ENCODE results near the gene SLC26A3. TPM values are rescaled to one million over a fixed set of nuclear protein-coding genes. Genes with fewer than 3 reads are reported as not detected.
"Not testable (repeated sequence)": the region's sequence is repeated elsewhere in the genome, so short reads cannot be mapped to it uniquely, and the experiment has no call there.

The SLC26A3 gene
- 10 to 100 TPM in 1 of 4 donors, not detected in 3; 12.7 TPM for total RNA-seq

DNA sequence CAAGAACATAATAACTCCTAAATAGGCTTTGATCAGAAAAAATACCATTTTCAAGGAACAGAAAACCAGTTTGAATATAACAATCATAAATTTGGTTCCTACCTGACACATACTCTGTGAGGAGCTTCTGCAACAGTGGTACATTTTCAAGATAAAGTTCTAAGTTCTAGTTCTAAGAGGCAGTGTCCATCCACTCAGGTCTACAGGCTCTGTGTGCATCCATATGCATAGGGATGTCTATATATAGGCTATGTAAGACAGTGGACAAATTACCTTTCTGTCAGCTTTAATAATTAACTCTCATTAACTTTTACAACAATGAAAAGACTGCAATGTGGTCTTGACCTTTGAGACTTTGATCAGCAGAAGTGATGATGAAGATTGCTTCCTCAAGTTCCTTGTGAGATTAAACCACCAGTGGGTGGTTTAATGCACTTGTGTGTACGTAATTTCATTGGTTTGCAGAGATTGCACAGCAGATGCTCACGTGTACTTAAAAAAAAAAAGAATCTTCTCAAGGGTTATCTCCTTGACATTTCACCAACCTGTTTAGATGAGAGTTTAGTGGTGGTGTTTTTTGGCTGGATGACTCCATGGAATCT lies at the start of gene SLC26A3:
TSS of gene SLC26A3 (minus strand) at position 215 of the 602 bp plus-strand sequence. CDS start 8,714 bp downstream, outside the sequence.
- intact Hi-C loops (cut with DNase I; ENCODE audit: low total_unique reads): no loop called here

DNA sequence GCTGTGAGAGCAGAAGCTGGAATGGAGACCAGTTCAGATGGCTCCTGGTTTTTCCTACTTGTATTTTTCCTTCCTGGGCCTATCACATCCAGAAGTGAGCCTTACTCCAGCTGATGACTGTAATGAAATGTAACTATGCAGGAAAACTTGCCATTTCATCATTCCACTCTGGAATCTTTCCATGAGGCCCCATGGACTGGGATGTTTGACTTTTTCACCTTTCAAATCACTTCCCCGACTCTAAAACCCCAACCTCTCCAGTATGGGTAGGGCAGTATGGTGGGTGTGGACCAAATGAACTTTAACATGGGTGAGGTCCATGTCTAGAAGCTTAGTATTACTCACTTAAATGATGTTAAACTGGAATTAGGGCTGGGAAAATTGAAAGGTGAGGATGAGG lies 47.6 kb upstream of the SLC26A3 start:
- no peak for TF ChIP-seq POLR2A (IDR thresholded peaks at IDR 0.05)
- TF ChIP-seq, protein P1, sequence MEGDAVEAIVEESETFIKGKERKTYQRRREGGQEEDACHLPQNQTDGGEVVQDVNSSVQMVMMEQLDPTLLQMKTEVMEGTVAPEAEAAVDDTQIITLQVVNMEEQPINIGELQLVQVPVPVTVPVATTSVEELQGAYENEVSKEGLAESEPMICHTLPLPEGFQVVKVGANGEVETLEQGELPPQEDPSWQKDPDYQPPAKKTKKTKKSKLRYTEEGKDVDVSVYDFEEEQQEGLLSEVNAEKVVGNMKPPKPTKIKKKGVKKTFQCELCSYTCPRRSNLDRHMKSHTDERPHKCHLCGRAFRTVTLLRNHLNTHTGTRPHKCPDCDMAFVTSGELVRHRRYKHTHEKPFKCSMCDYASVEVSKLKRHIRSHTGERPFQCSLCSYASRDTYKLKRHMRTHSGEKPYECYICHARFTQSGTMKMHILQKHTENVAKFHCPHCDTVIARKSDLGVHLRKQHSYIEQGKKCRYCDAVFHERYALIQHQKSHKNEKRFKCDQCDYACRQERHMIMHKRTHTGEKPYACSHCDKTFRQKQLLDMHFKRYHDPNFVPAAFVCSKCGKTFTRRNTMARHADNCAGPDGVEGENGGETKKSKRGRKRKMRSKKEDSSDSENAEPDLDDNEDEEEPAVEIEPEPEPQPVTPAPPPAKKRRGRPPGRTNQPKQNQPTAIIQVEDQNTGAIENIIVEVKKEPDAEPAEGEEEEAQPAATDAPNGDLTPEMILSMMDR (IDR thresholded peaks at IDR 0.05 in 4 of 5, conservative IDR thresholded peaks at IDR 0.05 in 1 of 5): no peak
- intact Hi-C loops (cut with DNase I; ENCODE audit: low total_unique reads) (no loop called here), in situ Hi-C loops (cut with MboI; ENCODE audit: low sequenced_read_pairs in 4 of 4) (loop anchor here in 3 of 4 donors (25.0 kb wide), 3 partner anchors 287 to 388 kb away; partner anchors contain the start of genes LAMB4 (in 2 of the 3) and GPR22 (in 1 of the 3))
- Histone ChIP-seq H3K36me3 (no peaks in the 10 kb centered on the region), H3K4me3 (no peak overlapping the region), H3K27me3 (no peaks in the 10 kb centered on the region), H3K4me1 (peaks cover 4 to 14% of the 10 kb centered on the region in 2 donors), H3K9me3 (no peaks in the 10 kb centered on the region), H3K27ac (no peak overlapping the region)
- DNase-seq (no peak), ATAC-seq (no peak)

More for the DNA sequence above, at the start of gene SLC26A3:
- H3K36me3 ChIP-seq: no peaks in the 10 kb centered on the region
- in situ Hi-C loops (cut with MboI; ENCODE audit: low sequenced_read_pairs in 4 of 4): no loop called here
- TF ChIP-seq, protein P1 (IDR thresholded peaks at IDR 0.05 in 4 of 5, conservative IDR thresholded peaks at IDR 0.05 in 1 of 5): no peak
- no peak for TF ChIP-seq POLR2A (IDR thresholded peaks at IDR 0.05)
- no peak for DNase-seq
- ATAC-seq: no peak
- H3K9me3 ChIP-seq: no peaks in the 10 kb centered on the region
- no peak within 1 kb of the TSS for H3K4me3 ChIP-seq
- no peak within 1 kb of the TSS for H3K27ac ChIP-seq
- H3K27me3 ChIP-seq: no peaks in the 10 kb centered on the region
- no peaks in the 10 kb centered on the region for H3K4me1 ChIP-seq

DNA sequence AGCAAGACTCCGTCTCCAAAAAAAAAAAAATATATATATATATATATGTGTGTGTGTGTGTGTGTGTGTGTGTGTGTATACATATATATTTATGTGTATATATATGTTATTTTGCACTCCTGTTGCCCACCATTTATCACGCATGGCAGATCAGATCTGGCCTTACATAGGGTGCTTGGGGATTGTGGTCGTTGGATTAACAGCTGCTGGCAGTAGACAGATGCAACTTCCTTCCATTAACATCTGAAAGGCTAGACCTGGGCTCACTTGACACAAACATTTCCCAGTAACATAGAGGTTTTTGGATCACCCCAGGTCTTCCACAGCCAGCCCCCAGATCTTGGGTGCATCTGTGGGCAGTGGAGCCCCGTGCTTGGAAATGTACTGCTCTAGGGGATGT lies 47.2 kb upstream of the SLC26A3 start:
- no peak overlapping the region for H3K4me3 ChIP-seq
- no peaks in the 10 kb centered on the region for H3K27me3 ChIP-seq
- intact Hi-C loops (cut with DNase I; ENCODE audit: low total_unique reads): no loop called here
- ATAC-seq: no peak
- no peaks in the 10 kb centered on the region for H3K9me3 ChIP-seq
- TF ChIP-seq, protein P1 (IDR thresholded peaks at IDR 0.05 in 4 of 5, conservative IDR thresholded peaks at IDR 0.05 in 1 of 5): no peak
- TF ChIP-seq POLR2A (IDR thresholded peaks at IDR 0.05): no peak
- in situ Hi-C loops (cut with MboI; ENCODE audit: low sequenced_read_pairs in 4 of 4): loop anchor here in 3 of 4 donors (25.0 kb wide), 3 partner anchors 287 to 388 kb away; partner anchors contain the start of genes LAMB4 (in 2 of the 3) and GPR22 (in 1 of the 3)
- H3K27ac ChIP-seq: no peak overlapping the region
- no peaks in the 10 kb centered on the region for H3K36me3 ChIP-seq
- H3K4me1 ChIP-seq: peaks cover 8 to 18% of the 10 kb centered on the region in 2 donors
- DNase-seq: no peak

DNA sequence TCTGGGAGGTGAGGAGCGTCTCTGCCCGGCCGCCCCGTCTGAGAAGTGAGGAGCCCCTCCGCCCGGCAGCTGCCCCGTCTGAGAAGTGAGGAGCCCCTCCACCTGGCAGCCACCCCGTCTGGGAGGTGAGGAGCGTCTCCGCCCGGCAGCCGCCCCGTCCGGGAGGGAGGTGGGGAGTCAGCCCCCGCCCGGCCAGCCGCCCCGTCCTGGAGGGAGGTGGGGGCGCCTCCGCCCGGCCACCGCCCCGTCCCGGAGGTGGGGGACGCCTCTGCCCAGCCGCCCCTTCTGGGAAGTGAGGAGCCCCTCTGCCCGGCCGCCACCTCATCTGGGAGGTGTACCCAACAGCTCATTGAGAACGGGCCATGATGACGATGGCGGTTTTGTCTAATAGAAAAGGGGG lies 45.2 kb upstream of the SLC26A3 start:
- ATAC-seq; H3K27me3 ChIP-seq; H3K27ac ChIP-seq; H3K4me3 ChIP-seq; DNase-seq; H3K9me3 ChIP-seq; intact Hi-C loops (cut with DNase I; ENCODE audit: low total_unique reads); in situ Hi-C loops (cut with MboI; ENCODE audit: low sequenced_read_pairs in 4 of 4); H3K36me3 ChIP-seq: not testable (repeated sequence)
- H3K4me1 ChIP-seq: peaks cover 17 to 27% of the 10 kb centered on the region in 2 donors

DNA sequence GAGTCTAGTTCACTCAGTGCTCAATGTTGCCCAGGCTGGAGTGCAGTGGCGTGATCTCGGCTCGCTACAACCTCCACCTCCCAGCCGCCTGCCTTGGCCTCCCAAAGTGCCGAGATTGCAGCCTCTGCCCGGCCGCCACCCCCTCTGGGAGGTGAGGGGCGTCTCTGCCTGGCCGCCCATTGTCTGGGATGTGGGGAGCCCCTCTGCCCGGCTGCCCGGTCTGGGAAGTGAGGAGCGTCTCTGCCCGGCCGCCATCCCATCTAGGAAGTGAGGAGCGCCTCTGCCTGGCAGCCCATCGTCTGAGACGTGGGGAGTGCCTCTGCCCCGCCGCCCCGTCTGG lies 44.8 kb upstream of the SLC26A3 start:
- intact Hi-C loops (cut with DNase I; ENCODE audit: low total_unique reads); H3K4me3 ChIP-seq; H3K9me3 ChIP-seq; H3K36me3 ChIP-seq; ATAC-seq; H3K27ac ChIP-seq; H3K27me3 ChIP-seq; in situ Hi-C loops (cut with MboI; ENCODE audit: low sequenced_read_pairs in 4 of 4); DNase-seq: not testable (repeated sequence)
- H3K4me1 ChIP-seq: peaks cover 17 to 27% of the 10 kb centered on the region in 2 donors
